CD4-positive, alpha-beta T cell treated with Interleukin-17A for 1 hour (primary cell): Measurements from ENCODE around the gene ERCC6L.

Experiments used
- DNase-seq: peaks from one replicate; pipeline ENCODE4 v3.0.0-alpha.2; 2020

Gene ERCC6L

GRCh38 chrX:72238721-72239475 lies at the start of gene ERCC6L:
ERCC6L (minus strand) TSS chrX:72239027; CDS start chrX:72238911, 116 bp downstream.
- DNase-seq: peak; percentile 89

GRCh38 chrX:72282302-72282701 lies 43.5 kb upstream of the ERCC6L start:
- DNase-seq: no peak

GRCh38 chrX:72280321-72280845 lies 41.6 kb upstream of the ERCC6L start:
- DNase-seq: no peak

- DNase-seq: peak; percentile 16
Observed at GRCh38 chrX:72276478-72276953, 37.7 kb upstream of the ERCC6L start.

- DNase-seq: peak; percentile 26
Observed at GRCh38 chrX:72274526-72274925, 35.7 kb upstream of the ERCC6L start.

- DNase-seq: peak; percentile 14
Observed at GRCh38 chrX:72273718-72274117, 34.9 kb upstream of the ERCC6L start.

GRCh38 chrX:72272868-72273267 lies 34.0 kb upstream of the ERCC6L start:
- DNase-seq: no peak

- DNase-seq: no peak
Observed at GRCh38 chrX:72271812-72272211, 33.0 kb upstream of the ERCC6L start.

GRCh38 chrX:72271091-72271788 lies 32.4 kb upstream of the ERCC6L start:
- DNase-seq: no peak

- no peak for DNase-seq
Observed at GRCh38 chrX:72270316-72270866, 31.6 kb upstream of the ERCC6L start.

GRCh38 chrX:72269671-72270251 lies 30.9 kb upstream of the ERCC6L start:
- DNase-seq: no peak

- no peak for DNase-seq
Observed at GRCh38 chrX:72268597-72269365, 30.0 kb upstream of the ERCC6L start.

- no peak for DNase-seq
Observed at GRCh38 chrX:72265263-72265662, 26.4 kb upstream of the ERCC6L start.

- no peak for DNase-seq
Observed at GRCh38 chrX:72262077-72262476, 23.2 kb upstream of the ERCC6L start.

GRCh38 chrX:72260448-72260847 lies 21.6 kb upstream of the ERCC6L start:
- no peak for DNase-seq

- no peak for DNase-seq
Observed at GRCh38 chrX:72258174-72258573, 19.3 kb upstream of the ERCC6L start.

GRCh38 chrX:72255864-72256263 lies 17.0 kb upstream of the ERCC6L start:
- DNase-seq: no peak

GRCh38 chrX:72255445-72255844 lies 16.6 kb upstream of the ERCC6L start:
- no peak for DNase-seq

- DNase-seq: no peak
Observed at GRCh38 chrX:72254816-72255215, 16.0 kb upstream of the ERCC6L start.

- no peak for DNase-seq
Observed at GRCh38 chrX:72253686-72254085, 14.9 kb upstream of the ERCC6L start.

GRCh38 chrX:72247206-72247942 lies 8.5 kb upstream of the ERCC6L start:
- DNase-seq: no peak
